AG04450 (cell line): ENCODE measurements around the gene PLEKHS1. TPM values are rescaled to one million over a fixed set of nuclear protein-coding genes. Genes with fewer than 3 reads are reported as not detected.

Experiments
- CTCF ChIA-PET: fragments of 300-600, 350-600 bp; formaldehyde crosslinking; extraction: SDS; loops from one replicate; lab custom pipeline; 2022; ENCODE audit warnings: antibody characterized with exemption, inconsistent platforms; lab: Charles Lee
- POLR2A ChIA-PET: fragments of 350-600 bp; formaldehyde crosslinking; extraction: SDS; loops from one replicate; lab custom pipeline; 2021; ENCODE audit warnings: antibody characterized with exemption, inconsistent platforms; lab: Yijun Ruan, JAX
- DNase-seq: peaks from one replicate; pipeline ENCODE4 v3.0.0-alpha.2; 2011; ENCODE audit warnings: low read depth, low spot score
- H3K27ac ChIP-seq: one replicate; pipeline ENCODE4 v1.5.1; 2012; ENCODE audit warnings: low read depth, low read length, control low read depth
- H3K27me3 ChIP-seq: one replicate; pipeline ENCODE4 v1.6.0; 2012; ENCODE audit warnings: low read length; ENCODE audit not compliant: control insufficient read depth, insufficient read depth
- H3K4me3 ChIP-seq: 2 replicates; pipeline ENCODE4 v1.5.1; 2011; ENCODE audit warnings: mild to moderate bottlenecking, low read depth, low read length, control low read depth
- H3K9me3 ChIP-seq: 2 replicates; pipeline ENCODE4 v1.5.1; 2012; ENCODE audit warnings: low read length; ENCODE audit not compliant: control insufficient read depth, insufficient read depth
- CTCF ChIP-seq: IDR thresholded peaks from 2 replicates; pipeline ENCODE4 v1.5.1; 2011; ENCODE audit warnings: low read depth, low read length, control low read depth, inconsistent platforms
- polyA plus RNA-seq: library from polyadenylated mRNA; depleted of rRNA; stranded (reverse); fragments of >200 nt; gene quantifications from 2 replicates; pipeline ENCODE4 v1.2.3, GENCODE V29; 2011

PLEKHS1 gene
- polyA plus RNA-seq, 1 experiment, result not detected

GRCh38 chr10:113716109-113716910 lies 35.2 kb upstream of the PLEKHS1 start:
- no peak for TF ChIP-seq CTCF
- DNase-seq, result no peak
- no peak overlapping the region for H3K4me3 ChIP-seq
- ChIA-PET CTCF (interaction anchor here (0.6 to 3.1 kb wide), 3 partner anchors 11 to 385 kb away, joined by 3 to 12 read pairs (median 3); no protein-coding TSS in a partner anchor), POLR2A (no interaction called here)
- H3K27me3 ChIP-seq, result no peaks in the 10 kb centered on the region
- H3K27ac ChIP-seq, result no peak overlapping the region
- H3K9me3 ChIP-seq, result no peaks in the 10 kb centered on the region

GRCh38 chr10:113718969-113719822 lies 32.3 kb upstream of the PLEKHS1 start:
- Histone ChIP-seq H3K27me3 (no peaks in the 10 kb centered on the region), H3K27ac (no peak overlapping the region), H3K4me3 (no peak overlapping the region), H3K9me3 (no peaks in the 10 kb centered on the region)
- no peak for DNase-seq
- ChIA-PET CTCF (interaction anchor here (1.0 kb wide), 1 partner anchor 14 kb away, joined by 3 read pairs; no protein-coding TSS in a partner anchor), POLR2A (no interaction called here)
- no peak for TF ChIP-seq CTCF

GRCh38 chr10:113720386-113720785 lies 31.1 kb upstream of the PLEKHS1 start:
- ChIA-PET CTCF (no interaction called here), POLR2A (no interaction called here)
- no peak for DNase-seq
- no peak overlapping the region for H3K27ac ChIP-seq
- no peaks in the 10 kb centered on the region for H3K27me3 ChIP-seq
- no peaks in the 10 kb centered on the region for H3K9me3 ChIP-seq
- H3K4me3 ChIP-seq, result no peak overlapping the region
- TF ChIP-seq CTCF, result no peak

- ChIA-PET POLR2A (no interaction called here), CTCF (no interaction called here)
These were observed 19.2 kb upstream of the PLEKHS1 start for GRCh38 chr10:113732160-113732881.

More at GRCh38 chr10:113732160-113732881, 19.2 kb upstream of the PLEKHS1 start:
- no peak for TF ChIP-seq CTCF
- Histone ChIP-seq H3K27ac (no peak overlapping the region), H3K9me3 (no peaks in the 10 kb centered on the region), H3K27me3 (no peaks in the 10 kb centered on the region), H3K4me3 (no peak overlapping the region)
- DNase-seq, result no peak
